HepG2 (cell line): ENCODE data around the gene SLC22A15.

Source experiments
- SMAD3 ChIP-seq: sonication (generic); formaldehyde crosslinking; IDR thresholded peaks from 2 replicates; pipeline ENCODE4 v1.4.0; 2020; ENCODE audit warnings: missing genetic modification reagents
- ZNF274 ChIP-seq: sonication (generic); formaldehyde crosslinking; IDR thresholded peaks from 2 replicates; pipeline ENCODE4 v1.5.1; 2020; ENCODE audit warnings: mild to moderate bottlenecking, missing genetic modification reagents
- ZSCAN9 ChIP-seq: IDR thresholded peaks from 2 replicates; pipeline ENCODE4 v1.6.1; 2016; ENCODE audit warnings: borderline replicate concordance

DNA sequence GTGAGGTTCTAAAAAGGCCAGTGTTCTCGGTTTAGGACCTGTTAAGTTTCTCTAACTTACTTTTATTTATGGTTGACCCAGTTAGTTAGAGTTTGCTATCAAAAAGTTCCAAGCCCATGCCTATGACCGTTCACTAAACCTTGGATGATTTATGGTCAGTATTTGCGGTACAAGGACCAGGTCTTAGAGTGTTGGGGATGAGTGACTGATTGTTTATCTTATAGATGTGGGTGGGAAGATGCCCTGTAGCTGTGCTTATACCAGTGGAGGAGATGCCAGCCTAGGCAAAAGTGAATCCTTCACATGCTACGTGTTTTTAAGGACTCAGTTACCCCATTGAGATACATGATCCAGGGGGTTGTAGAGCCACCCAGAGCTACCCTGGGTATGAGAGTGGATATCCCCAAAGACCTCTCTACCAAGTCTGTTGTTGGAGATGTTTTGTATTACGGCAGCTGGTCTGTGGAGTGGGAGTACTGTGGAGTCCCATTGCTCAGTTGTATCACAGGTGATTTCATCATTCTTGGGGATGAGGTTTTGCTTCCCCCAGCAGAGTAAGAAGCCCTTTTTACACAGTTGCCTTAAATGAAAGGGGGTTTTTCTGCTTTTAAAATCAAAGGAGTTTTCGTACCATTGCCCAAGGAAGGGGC lies 2.1 kb downstream of the SLC22A15 start:
- TF ChIP-seq ZNF274 (CRISPR knock-in tag) (no peak), SMAD3 (CRISPR knock-in tag) (no peak), ZSCAN9 (CRISPR knock-in tag) (no peak)
